Caco-2 (cell line): ENCODE data around the gene ARHGEF33. TPM values are rescaled to one million over a fixed set of nuclear protein-coding genes. Genes with fewer than 3 reads are reported as not detected.

ENCODE experiments used
- BruUV-seq: library from RNA; stranded (reverse); fragments of 400-500 nt; replicated peaks from 2 replicates; lab custom pipeline; 2021; lab: Mats Ljungman, UMichigan
- CTCF ChIA-PET: fragments of 300-600 bp; sonication (Branson Sonifier 250); formaldehyde crosslinking; loops from one replicate; lab custom pipeline; 2022; ENCODE audit warnings: antibody characterized with exemption; lab: Charles Lee
- POLR2A ChIA-PET: fragments of 300-600 bp; sonication (Branson Sonifier 250); formaldehyde crosslinking; loops from one replicate; lab custom pipeline; 2022; ENCODE audit warnings: antibody characterized with exemption; lab: Charles Lee
- DNase-seq, 2 experiments: peaks; one replicate each; pipeline versions ENCODE4 v3.0.0 to v3.0.0-alpha.2; 2020 to 2022
- H3K27me3 ChIP-seq: replicated peaks from 2 replicates; pipeline ENCODE4 v1.6.0; 2011; ENCODE audit warnings: low read length; ENCODE audit not compliant: control insufficient read depth, insufficient read depth
- H3K36me3 ChIP-seq: 2 replicates; pipeline ENCODE4 v1.5.1; 2011; ENCODE audit warnings: low read length; ENCODE audit not compliant: control insufficient read depth, insufficient read depth
- H3K4me1 ChIP-seq: fragments of 250-450 bp; sonication (Bioruptor Pico); 2 replicates; pipeline ENCODE4 v1.5.1; 2020; ENCODE audit warnings: mild to moderate bottlenecking
- H3K4me3 ChIP-seq: 2 replicates; pipeline ENCODE4 v1.5.1; 2011; ENCODE audit warnings: low read depth, mild to moderate bottlenecking, control low read depth, low read length
- H3K9me3 ChIP-seq: fragments of 250-450 bp; sonication (Bioruptor Pico); 2 replicates; pipeline ENCODE4 v1.5.1; 2020; ENCODE audit warnings: mild to moderate bottlenecking, moderate library complexity
- H3K27ac Mint-ChIP-seq: one replicate; pipeline ENCODE4 v1.8.0; 2022; ENCODE audit warnings: mixed read lengths; ENCODE audit not compliant: unreplicated experiment
- H3K27me3 Mint-ChIP-seq: one replicate; pipeline ENCODE4 v1.8.0; 2022; ENCODE audit warnings: mixed read lengths; ENCODE audit not compliant: insufficient read depth, unreplicated experiment
- H3K36me3 Mint-ChIP-seq: one replicate; pipeline ENCODE4 v1.8.0; 2022; ENCODE audit warnings: mild to moderate bottlenecking, mixed read lengths; ENCODE audit not compliant: insufficient read depth, unreplicated experiment
- H3K4me1 Mint-ChIP-seq: one replicate; pipeline ENCODE4 v1.8.0; 2022; ENCODE audit warnings: low read depth, mixed read lengths; ENCODE audit not compliant: unreplicated experiment
- H3K4me3 Mint-ChIP-seq: one replicate; pipeline ENCODE4 v1.8.0; 2022; ENCODE audit warnings: mild to moderate bottlenecking, moderate library complexity, mixed read lengths; ENCODE audit not compliant: unreplicated experiment
- H3K9me3 Mint-ChIP-seq: one replicate; pipeline ENCODE4 v1.8.0; 2022; ENCODE audit warnings: mixed read lengths; ENCODE audit not compliant: unreplicated experiment
- CTCF ChIP-seq, 2 experiments: fragments of 200-600 bp in 1 of 2; IDR thresholded peaks; 1 replicate in 1 of 2; 2 replicates in 1 of 2; pipeline versions ENCODE4 v1.5.1 to v1.8.0; 2011 to 2022; ENCODE audit warnings: antibody characterized with exemption in 1 of 2, control low read depth in 1 of 2, inconsistent platforms in 1 of 2, low read depth in 1 of 2, low read length in 1 of 2, mild to moderate bottlenecking in 1 of 2, moderate library complexity in 1 of 2; ENCODE audit not compliant: insufficient read depth in 1 of 2, severe bottlenecking in 1 of 2, unreplicated experiment in 1 of 2
- intact Hi-C: fragments of 100-400 bp; cut with micrococcal nuclease; formaldehyde crosslinking; loops from one replicate; pipeline ENCODE4 v1.10.0; 2022; ENCODE audit not compliant: unreplicated experiment
- total RNA-seq: library from RNA; stranded (reverse); gene quantifications from 2 replicates; pipeline ENCODE4 v1.2.3, GENCODE V29; 2022

Gene ARHGEF33
- total RNA-seq, 1 experiment from 2014 or later = not detected

- H3K36me3 ChIP-seq = no peaks in the 10 kb centered on the region
- intact Hi-C loops = no loop called here
Observed at GRCh38 chr2:38905251-38905650, 15.6 kb downstream of the ARHGEF33 start.

GRCh38 chr2:38907242-38907641 is 17.6 kb downstream of the ARHGEF33 start:
- no TSS peak for BruUV-seq
- H3K36me3 Mint-ChIP-seq = no peaks in the 10 kb centered on the region
- no peaks in the 10 kb centered on the region for H3K27me3 Mint-ChIP-seq
- Histone ChIP-seq H3K27me3 (no peaks in the 10 kb centered on the region), H3K9me3 (no peaks in the 10 kb centered on the region), H3K4me3 (no peak overlapping the region), H3K4me1 (no peaks in the 10 kb centered on the region), H3K36me3 (no peaks in the 10 kb centered on the region)
- no peak for DNase-seq
- H3K4me1 Mint-ChIP-seq = no peaks in the 10 kb centered on the region
- no peak overlapping the region for H3K27ac Mint-ChIP-seq
- ChIA-PET POLR2A (no interaction called here), CTCF (no interaction called here)
- H3K9me3 Mint-ChIP-seq = no peaks in the 10 kb centered on the region
- H3K4me3 Mint-ChIP-seq = no peak overlapping the region
- intact Hi-C loops = no loop called here
- TF ChIP-seq CTCF (IDR thresholded peaks at IDR 0.05; ENCODE audit: insufficient read depth in 1 of 2, low read depth in 1 of 2, low read length in 1 of 2, severe bottlenecking in 1 of 2, unreplicated experiment in 1 of 2) = no peak

More at GRCh38 chr2:38905251-38905650, 15.6 kb downstream of the ARHGEF33 start:
- DNase-seq = no peak
- no TSS peak for BruUV-seq
- Mint-ChIP-seq H3K4me1 (no peaks in the 10 kb centered on the region), H3K9me3 (no peaks in the 10 kb centered on the region), H3K36me3 (no peaks in the 10 kb centered on the region), H3K27me3 (no peaks in the 10 kb centered on the region), H3K27ac (no peak overlapping the region), H3K4me3 (no peak overlapping the region)
- TF ChIP-seq CTCF (IDR thresholded peaks at IDR 0.05; ENCODE audit: insufficient read depth in 1 of 2, low read depth in 1 of 2, low read length in 1 of 2, severe bottlenecking in 1 of 2, unreplicated experiment in 1 of 2) = no peak
- no peak overlapping the region for H3K4me3 ChIP-seq
- CTCF ChIA-PET = interaction anchor here (0.8 kb wide), 1 partner anchor 42 kb away, joined by 3 read pairs; no protein-coding TSS in a partner anchor
- H3K4me1 ChIP-seq = no peaks in the 10 kb centered on the region
- H3K9me3 ChIP-seq = no peaks in the 10 kb centered on the region
- POLR2A ChIA-PET = no interaction called here
- H3K27me3 ChIP-seq = no peaks in the 10 kb centered on the region

- H3K4me3 ChIP-seq = no peak overlapping the region
- CTCF ChIA-PET = no interaction called here
- DNase-seq = no peak
- intact Hi-C loops = no loop called here
- H3K4me1 Mint-ChIP-seq = no peaks in the 10 kb centered on the region
- POLR2A ChIA-PET = no interaction called here
- H3K9me3 ChIP-seq = no peaks in the 10 kb centered on the region
- no peaks in the 10 kb centered on the region for H3K27me3 ChIP-seq
- H3K9me3 Mint-ChIP-seq = no peaks in the 10 kb centered on the region
- no peaks in the 10 kb centered on the region for H3K27me3 Mint-ChIP-seq
- no peaks in the 10 kb centered on the region for H3K36me3 Mint-ChIP-seq
- no peaks in the 10 kb centered on the region for H3K4me1 ChIP-seq
- no peak overlapping the region for H3K27ac Mint-ChIP-seq
- no TSS peak for BruUV-seq
- H3K4me3 Mint-ChIP-seq = no peak overlapping the region
- TF ChIP-seq CTCF (IDR thresholded peaks at IDR 0.05; ENCODE audit: insufficient read depth in 1 of 2, low read depth in 1 of 2, low read length in 1 of 2, severe bottlenecking in 1 of 2, unreplicated experiment in 1 of 2) = no peak
- H3K36me3 ChIP-seq = no peaks in the 10 kb centered on the region
Observed at GRCh38 chr2:38907743-38908562, 18.3 kb downstream of the ARHGEF33 start.
